ENCODE data around the gene SDHA.
"Not testable (repeated sequence)": the region's sequence is repeated elsewhere in the genome, so short reads cannot be mapped to it uniquely, and the experiment has no call there.

SDHA gene

DNA sequence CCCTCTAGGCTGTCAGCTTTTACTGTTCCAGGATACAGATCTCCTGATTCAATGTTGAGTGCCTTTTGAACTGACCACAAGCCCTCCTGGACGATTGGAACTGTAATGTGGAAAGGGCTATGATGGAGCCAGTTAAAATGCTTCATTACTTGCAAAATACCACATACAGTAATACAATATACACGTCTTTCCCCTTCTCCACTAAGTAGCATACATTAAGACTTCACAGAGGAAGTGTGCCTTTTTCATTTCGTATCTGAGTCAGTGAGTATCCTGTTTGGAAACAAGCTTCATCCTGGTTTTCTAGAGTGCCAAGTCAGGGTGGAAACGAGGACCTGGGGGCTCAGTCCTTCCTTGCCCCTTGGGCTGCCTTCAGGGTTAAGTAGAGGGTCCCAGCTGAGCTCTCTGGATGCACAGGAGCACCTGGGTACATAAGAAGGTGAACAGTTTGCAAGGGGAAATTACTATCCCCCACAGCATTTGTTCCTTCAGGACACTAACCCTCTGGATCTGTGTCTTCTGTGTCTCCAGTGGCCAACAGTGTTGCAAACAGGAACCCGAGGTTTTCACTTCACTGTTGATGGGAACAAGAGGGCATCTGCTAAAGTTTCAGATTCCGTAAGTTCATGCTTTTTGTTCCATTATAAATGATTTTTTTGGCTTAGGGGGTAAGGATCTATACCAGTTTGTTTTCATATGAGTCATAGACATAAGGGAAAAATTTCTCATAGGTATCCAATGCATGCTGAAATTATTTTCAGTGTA, 5.0 kb downstream of the SDHA start:
- peak; percentile 16 to 17 for DNase-seq

DNA sequence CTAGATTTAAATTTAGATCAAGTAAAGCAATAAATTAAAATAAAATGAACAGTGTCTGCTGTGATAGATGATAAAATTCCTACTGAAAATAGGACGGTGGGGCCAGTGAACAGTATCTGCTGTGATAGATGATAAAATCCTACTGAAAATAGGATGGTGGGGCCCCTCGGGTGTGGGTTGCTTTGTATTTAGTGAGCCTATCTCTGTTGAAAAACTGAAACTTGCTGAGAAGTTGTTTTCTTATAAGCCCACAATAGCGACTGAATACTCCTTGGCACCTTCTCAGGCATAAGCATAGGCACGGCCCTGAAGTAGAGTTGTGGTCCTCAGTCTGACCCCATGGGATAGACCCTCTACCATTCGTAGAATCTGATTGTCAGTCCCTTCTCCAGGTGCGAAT, 5.7 kb downstream of the SDHA start:
- no peak for DNase-seq

GRCh38 chr5:225334-225733, 7.2 kb downstream of the SDHA start:
- no peak for DNase-seq

GRCh38 chr5:227375-227774, 9.3 kb downstream of the SDHA start:
- DNase-seq = not testable (repeated sequence)

DNA sequence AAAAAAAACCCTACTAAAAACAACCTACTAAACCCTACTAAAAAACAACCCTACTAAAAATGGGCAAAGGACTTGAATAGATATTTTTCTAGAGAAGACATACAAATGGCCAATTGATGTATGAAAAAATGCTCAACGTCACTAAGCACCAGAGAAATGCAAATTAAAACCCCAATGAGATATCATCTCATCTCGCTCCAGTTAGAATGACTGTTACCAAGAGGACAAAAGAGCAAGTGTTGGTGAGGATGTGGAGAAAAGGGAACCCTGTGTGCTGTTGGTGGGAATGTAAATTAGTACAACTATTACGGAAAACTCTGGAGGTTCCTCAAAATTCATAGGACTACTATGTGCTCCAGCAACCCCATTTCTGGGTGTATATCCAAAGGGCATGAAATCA, 10.8 kb downstream of the SDHA start:
- DNase-seq = no peak

GRCh38 chr5:230711-231110, 12.6 kb downstream of the SDHA start:
- DNase-seq = no peak

- DNase-seq = no peak
These were observed 13.5 kb downstream of the SDHA start for GRCh38 chr5:231661-232060.

DNA sequence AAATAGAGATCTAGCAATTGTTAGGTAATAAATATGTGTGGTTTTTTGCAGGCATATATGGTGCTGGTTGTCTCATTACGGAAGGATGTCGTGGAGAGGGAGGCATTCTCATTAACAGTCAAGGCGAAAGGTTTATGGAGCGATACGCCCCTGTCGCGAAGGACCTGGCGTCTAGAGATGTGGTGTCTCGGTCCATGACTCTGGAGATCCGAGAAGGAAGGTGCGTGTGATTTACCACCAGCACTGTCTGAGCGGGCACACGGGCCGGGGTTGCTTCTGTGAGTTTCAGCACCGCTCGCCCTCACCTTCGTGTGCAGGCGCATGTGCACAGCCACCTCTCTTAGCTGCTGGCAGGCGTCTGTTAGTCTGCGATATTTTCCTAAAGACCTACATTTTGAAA, 15.3 kb downstream of the SDHA start:
- DNase-seq = not testable (repeated sequence)

GRCh38 chr5:234450-234849, 16.3 kb downstream of the SDHA start:
- no peak for DNase-seq

DNA sequence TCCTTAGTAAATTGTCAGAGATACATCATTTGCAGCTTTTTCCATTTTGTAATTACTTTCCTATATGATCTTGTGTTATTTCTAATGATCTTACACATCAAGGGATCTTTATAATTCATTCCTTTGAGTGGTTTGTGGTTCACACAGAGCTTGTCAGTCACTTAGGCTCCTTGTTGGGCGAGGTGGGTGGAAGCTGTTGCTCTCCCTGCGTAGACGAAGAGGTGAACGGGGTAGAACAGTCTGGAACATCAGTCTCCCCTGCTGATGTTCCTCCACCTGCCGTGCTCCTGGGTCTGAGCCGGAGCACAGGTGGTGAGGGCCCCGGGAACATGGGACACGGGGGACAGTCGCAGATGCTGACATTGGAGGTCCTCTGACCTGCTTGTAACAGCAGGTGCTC, 17.4 kb downstream of the SDHA start:
- not testable (repeated sequence) for DNase-seq

DNA sequence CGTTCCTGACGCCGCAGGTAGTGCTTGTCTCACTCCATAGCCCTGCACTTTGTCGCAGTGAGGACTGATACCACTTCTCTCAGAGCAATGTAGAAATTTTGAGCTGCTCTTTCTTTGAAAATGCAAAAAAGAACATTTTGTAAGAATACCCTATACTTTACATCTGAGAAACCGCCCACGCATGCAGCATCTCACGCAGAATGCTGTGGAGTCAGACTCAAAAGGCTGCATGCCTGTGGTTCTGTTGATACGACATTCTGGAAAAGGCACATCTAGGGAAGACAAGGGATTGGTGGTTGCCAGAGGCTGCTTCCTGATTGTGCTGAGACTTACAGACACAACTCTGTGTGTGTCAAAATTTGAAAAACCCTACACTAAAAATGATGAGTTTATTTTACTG, 19.8 kb downstream of the SDHA start:
- DNase-seq = not testable (repeated sequence)

- not testable (repeated sequence) for DNase-seq
These were observed 22.4 kb downstream of the SDHA start for GRCh38 chr5:240550-240949.

- DNase-seq = peak in 1 of 2 donors; percentile 20
These were observed 23.0 kb downstream of the SDHA start for GRCh38 chr5:241045-241669.

GRCh38 chr5:243683-244367, 25.7 kb downstream of the SDHA start:
- not testable (repeated sequence) for DNase-seq

DNA sequence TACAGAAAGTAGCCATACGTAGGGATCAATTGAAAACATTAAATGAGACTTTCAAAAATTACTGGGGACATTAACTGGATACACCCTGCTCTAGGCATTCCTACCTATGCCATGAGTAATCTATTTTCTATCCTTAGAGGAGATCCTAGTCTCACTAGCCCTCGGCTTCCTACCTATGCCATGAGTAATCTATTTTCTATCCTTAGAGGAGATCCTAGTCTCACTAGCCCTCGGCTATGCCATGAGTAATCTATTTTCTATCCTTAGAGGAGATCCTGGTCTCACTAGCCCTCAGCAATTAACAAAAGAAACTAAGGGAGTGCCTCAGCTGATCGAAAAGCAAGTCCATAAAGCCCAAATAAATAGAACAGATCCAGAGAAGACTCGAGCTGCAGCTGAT, 27.6 kb downstream of the SDHA start:
- DNase-seq = not testable (repeated sequence)

GRCh38 chr5:250396-250795, 32.3 kb downstream of the SDHA start:
- DNase-seq = not testable (repeated sequence)

- not testable (repeated sequence) for DNase-seq
These were observed 32.9 kb downstream of the SDHA start for GRCh38 chr5:251016-251415.

DNA sequence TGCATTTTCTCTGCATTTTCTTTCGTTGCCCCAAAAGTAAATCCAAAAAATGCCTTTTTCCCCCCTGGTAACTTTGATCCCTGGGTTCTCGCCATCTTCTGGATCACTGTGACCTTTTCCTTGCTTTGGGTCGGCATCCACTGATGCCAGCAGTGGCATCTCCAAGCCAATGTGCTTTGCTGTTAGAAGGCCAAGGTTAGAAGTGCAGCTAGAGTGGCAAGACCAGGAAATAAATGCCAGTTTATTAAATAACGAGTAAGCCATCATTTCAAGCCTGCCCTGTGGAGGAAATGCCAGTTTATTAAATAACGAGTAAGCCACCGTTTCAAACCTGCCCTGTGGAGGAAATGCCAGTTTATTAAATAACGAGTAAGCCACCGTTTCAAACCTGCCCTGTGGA, 33.4 kb downstream of the SDHA start:
- DNase-seq = not testable (repeated sequence)

GRCh38 chr5:251975-252374, 33.9 kb downstream of the SDHA start:
- DNase-seq = not testable (repeated sequence)

GRCh38 chr5:252546-252945, 34.4 kb downstream of the SDHA start:
- DNase-seq = no peak

GRCh38 chr5:254322-254721, 36.2 kb downstream of the SDHA start:
- not testable (repeated sequence) for DNase-seq

DNA sequence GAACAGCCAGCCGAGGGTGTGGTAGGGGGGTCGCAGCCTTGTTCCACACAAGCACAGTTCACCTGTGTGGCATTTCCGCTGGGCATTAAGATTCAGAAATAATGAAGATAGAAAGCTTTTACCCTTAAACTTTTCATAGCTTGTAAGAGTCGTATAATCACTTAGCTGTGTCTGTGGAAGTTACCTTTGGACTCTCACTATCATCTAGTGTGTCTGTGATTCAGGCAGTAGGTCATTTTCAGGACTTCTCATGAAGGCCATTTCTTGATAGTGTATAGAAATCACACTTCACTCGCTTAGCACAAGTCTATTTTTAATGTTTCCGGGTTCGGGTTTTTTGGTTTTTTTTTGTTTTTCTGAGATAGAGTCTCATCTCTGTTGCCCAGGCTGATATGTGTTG, 37.0 kb downstream of the SDHA start:
- not testable (repeated sequence) for DNase-seq

DNA sequence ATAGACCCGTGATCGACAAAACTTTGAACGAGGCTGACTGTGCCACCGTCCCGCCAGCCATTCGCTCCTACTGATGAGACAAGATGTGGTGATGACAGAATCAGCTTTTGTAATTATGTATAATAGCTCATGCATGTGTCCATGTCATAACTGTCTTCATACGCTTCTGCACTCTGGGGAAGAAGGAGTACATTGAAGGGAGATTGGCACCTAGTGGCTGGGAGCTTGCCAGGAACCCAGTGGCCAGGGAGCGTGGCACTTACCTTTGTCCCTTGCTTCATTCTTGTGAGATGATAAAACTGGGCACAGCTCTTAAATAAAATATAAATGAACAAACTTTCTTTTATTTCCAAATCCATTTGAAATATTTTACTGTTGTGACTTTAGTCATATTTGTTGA, 38.2 kb downstream of the SDHA start:
- not testable (repeated sequence) for DNase-seq

GRCh38 chr5:257148-257547, 39.0 kb downstream of the SDHA start:
- no peak for DNase-seq

Data from inflammatory macrophage (primary cell).